ENCODE results near the gene TMEM176B. TPM values are rescaled to one million over a fixed set of nuclear protein-coding genes. Genes with fewer than 3 reads are reported as not detected.

TMEM176B gene
- total RNA-seq, 1 experiment from 2014 or later, result 2.2 TPM

DNA sequence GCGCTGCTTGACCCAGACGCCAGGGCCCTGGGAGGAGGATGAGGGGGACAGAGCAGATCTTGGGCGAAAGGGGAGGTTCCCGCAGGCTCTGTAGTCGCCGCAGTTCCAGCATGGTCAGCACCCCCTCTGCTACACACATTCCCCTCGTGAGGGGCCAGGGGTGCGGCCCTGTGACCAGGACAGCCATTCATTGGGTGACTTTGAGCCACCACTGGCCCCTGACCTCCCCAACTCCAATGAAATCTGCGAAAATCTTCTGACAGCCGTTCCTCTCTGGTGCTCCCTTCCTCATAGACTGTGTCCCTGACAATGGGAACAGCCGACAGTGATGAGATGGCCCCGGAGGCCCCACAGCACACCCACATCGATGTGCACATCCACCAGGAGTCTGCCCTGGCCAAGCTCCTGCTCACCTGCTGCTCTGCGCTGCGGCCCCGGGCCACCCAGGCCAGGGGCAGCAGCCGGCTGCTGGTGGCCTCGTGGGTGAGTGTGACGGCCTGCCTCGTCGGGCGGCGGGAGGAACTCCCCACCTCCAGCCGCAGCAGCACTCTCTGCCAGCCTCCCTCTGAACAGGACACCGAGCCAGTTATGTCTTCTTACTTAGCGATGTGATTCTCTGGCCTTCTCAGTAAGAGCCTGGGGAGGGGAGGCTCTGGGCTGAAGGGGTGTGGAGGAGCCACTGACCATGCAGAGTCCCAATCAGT is 1.2 kb upstream of the TMEM176B start:
- H3K4me1 ChIP-seq (ENCODE audit: insufficient read depth, low read length, poor library complexity, severe bottlenecking), result peaks cover 32% of the 10 kb centered on the region
- ChIA-PET CTCF (no interaction called here), POLR2A (ENCODE audit: low non-redundant PET) (no interaction called here)
- BruUV-seq (replicated peaks), result no TSS peak
- H3K4me3 ChIP-seq (ENCODE audit: low read depth, low read length, poor library complexity, severe bottlenecking), result peak overlapping the region; percentile 38
- no peak for DNase-seq (ENCODE audit: low spot score)
- intact Hi-C loops (cut with micrococcal nuclease; ENCODE audit: unreplicated experiment), result no loop called here
- no peaks in the 10 kb centered on the region for H3K36me3 ChIP-seq (ENCODE audit: insufficient read depth, low read length, poor library complexity, severe bottlenecking)
- peaks cover 9% of the 10 kb centered on the region for H3K9me3 ChIP-seq (ENCODE audit: low read depth, low read length, poor library complexity, severe bottlenecking)
- H3K27ac ChIP-seq (ENCODE audit: low read depth, low read length, poor library complexity, severe bottlenecking), result no peak overlapping the region
- no peaks in the 10 kb centered on the region for H3K27me3 ChIP-seq (replicated peaks; ENCODE audit: insufficient read depth, low read depth, low read length, poor library complexity)
- TF ChIP-seq EZH2 (IDR thresholded peaks at IDR 0.05; ENCODE audit: borderline replicate concordance, low read depth, low read length, poor library complexity, severe bottlenecking), result no peak
- TF ChIP-seq, protein P1, sequence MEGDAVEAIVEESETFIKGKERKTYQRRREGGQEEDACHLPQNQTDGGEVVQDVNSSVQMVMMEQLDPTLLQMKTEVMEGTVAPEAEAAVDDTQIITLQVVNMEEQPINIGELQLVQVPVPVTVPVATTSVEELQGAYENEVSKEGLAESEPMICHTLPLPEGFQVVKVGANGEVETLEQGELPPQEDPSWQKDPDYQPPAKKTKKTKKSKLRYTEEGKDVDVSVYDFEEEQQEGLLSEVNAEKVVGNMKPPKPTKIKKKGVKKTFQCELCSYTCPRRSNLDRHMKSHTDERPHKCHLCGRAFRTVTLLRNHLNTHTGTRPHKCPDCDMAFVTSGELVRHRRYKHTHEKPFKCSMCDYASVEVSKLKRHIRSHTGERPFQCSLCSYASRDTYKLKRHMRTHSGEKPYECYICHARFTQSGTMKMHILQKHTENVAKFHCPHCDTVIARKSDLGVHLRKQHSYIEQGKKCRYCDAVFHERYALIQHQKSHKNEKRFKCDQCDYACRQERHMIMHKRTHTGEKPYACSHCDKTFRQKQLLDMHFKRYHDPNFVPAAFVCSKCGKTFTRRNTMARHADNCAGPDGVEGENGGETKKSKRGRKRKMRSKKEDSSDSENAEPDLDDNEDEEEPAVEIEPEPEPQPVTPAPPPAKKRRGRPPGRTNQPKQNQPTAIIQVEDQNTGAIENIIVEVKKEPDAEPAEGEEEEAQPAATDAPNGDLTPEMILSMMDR (conservative IDR thresholded peaks at IDR 0.05; ENCODE audit: low read depth, low read length), result no peak

DNA sequence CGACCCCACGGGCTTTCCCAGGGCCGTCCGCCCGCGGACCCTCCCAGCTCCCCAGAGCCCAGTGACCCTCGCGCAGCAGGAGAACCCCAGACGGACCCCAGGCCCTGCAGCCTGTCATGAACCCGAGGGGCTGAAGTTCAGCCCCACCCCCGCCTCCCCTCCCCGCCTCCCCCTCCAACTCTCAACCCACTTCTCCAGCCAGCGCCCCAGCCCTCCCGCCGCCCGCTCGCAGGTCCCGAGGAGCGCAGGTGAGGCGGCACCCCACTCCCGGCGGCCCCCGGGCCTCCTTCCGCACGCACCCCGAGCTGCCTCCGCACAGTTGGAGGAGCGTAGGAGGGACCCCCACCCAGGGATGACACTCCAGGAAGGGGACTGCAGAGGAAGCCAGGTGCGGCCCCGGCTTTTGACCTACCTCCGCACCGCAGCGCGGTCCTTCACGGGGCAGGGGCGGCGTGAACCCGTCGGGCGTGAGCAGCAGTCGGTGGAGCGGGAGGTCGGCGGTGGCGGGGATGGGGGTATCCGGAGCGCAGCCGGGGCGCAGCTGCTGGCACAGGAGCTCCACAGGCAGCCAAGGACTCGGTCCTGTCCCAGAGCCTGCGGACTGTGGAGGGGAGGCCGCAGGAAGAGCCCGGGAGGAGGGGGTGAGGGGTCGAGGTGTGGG is 547 bp upstream of the TMEM176B start, which contains the start of gene TMEM176A:
Gene TMEM176A (plus strand): TSS at position 189 of the 661 bp plus-strand sequence. CDS start 782 bp downstream, outside the sequence.
- TF ChIP-seq, protein P1 (conservative IDR thresholded peaks at IDR 0.05; ENCODE audit: low read depth, low read length), result no peak
- no peak for TF ChIP-seq EZH2 (IDR thresholded peaks at IDR 0.05; ENCODE audit: borderline replicate concordance, low read depth, low read length, poor library complexity, severe bottlenecking)
- POLR2A ChIA-PET (ENCODE audit: low non-redundant PET), result no interaction called here
- intact Hi-C loops (cut with micrococcal nuclease; ENCODE audit: unreplicated experiment), result no loop called here
- peaks cover 2% of the 10 kb centered on the region for H3K9me3 ChIP-seq (ENCODE audit: low read depth, low read length, poor library complexity, severe bottlenecking)
- DNase-seq (ENCODE audit: low spot score), result no peak
- H3K4me3 ChIP-seq (ENCODE audit: low read depth, low read length, poor library complexity, severe bottlenecking), result peak within 1 kb of the TSS; percentile 38
- peaks cover 35% of the 10 kb centered on the region for H3K4me1 ChIP-seq (ENCODE audit: insufficient read depth, low read length, poor library complexity, severe bottlenecking)
- CTCF ChIA-PET, result no interaction called here
- H3K27me3 ChIP-seq (replicated peaks; ENCODE audit: insufficient read depth, low read depth, low read length, poor library complexity), result no peaks in the 10 kb centered on the region
- BruUV-seq (replicated peaks), result no TSS peak
- no peaks in the 10 kb centered on the region for H3K36me3 ChIP-seq (ENCODE audit: insufficient read depth, low read length, poor library complexity, severe bottlenecking)
- peak within 1 kb of the TSS; percentile 25 for H3K27ac ChIP-seq (ENCODE audit: low read depth, low read length, poor library complexity, severe bottlenecking)

DNA sequence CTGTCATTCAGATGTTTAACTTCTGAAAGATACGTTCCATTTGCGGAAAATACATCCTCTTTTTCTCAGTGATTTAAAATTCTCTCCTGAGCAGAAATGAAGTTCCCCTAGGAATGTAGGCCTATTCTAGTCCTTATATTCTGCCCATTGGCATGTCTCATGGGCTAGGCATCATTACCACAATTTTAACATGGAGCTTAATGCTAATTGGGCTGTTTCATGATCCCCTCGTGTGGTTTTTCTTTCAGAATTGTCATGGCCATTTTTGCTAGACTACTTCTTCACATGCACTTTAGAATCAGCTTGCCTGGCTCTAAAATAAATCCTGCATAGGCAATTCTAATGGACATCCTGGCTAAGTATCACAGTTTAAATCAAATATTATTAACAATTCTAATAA is 1.0 kb downstream of the TMEM176B start:
- no peak for DNase-seq (ENCODE audit: low spot score)
- H3K27ac ChIP-seq (ENCODE audit: low read depth, low read length, poor library complexity, severe bottlenecking), result no peak overlapping the region
- H3K4me1 ChIP-seq (ENCODE audit: insufficient read depth, low read length, poor library complexity, severe bottlenecking), result peaks cover 35% of the 10 kb centered on the region
- CTCF ChIA-PET, result no interaction called here
- TF ChIP-seq EZH2 (IDR thresholded peaks at IDR 0.05; ENCODE audit: borderline replicate concordance, low read depth, low read length, poor library complexity, severe bottlenecking), result no peak
- TF ChIP-seq, protein P1 (conservative IDR thresholded peaks at IDR 0.05; ENCODE audit: low read depth, low read length), result no peak
- intact Hi-C loops (cut with micrococcal nuclease; ENCODE audit: unreplicated experiment), result no loop called here
- POLR2A ChIA-PET (ENCODE audit: low non-redundant PET), result interaction anchor here (0.7 kb wide), 1 partner anchor 1254 kb away, joined by 4 read pairs; no protein-coding TSS in a partner anchor
- H3K9me3 ChIP-seq (ENCODE audit: low read depth, low read length, poor library complexity, severe bottlenecking), result no peaks in the 10 kb centered on the region
- BruUV-seq (replicated peaks), result no TSS peak
- H3K4me3 ChIP-seq (ENCODE audit: low read depth, low read length, poor library complexity, severe bottlenecking), result no peak overlapping the region
- H3K27me3 ChIP-seq (replicated peaks; ENCODE audit: insufficient read depth, low read depth, low read length, poor library complexity), result no peaks in the 10 kb centered on the region
- H3K36me3 ChIP-seq (ENCODE audit: insufficient read depth, low read length, poor library complexity, severe bottlenecking), result no peaks in the 10 kb centered on the region

Measured in A673 (cell line).